MM.1S (cell line): ENCODE results near the gene CD248.
A peak's percentile ranks its signal among the peaks of the same experiment; 100 is the strongest.

Experiments used
- CTCF ChIP-seq: fragments of 300-600 bp; sonication (generic); IDR thresholded peaks from 2 replicates; pipeline ENCODE4 v1.5.1; 2016; ENCODE audit warnings: antibody characterized with exemption, low read length, mixed read lengths
- EZH2phosphoT487 ChIP-seq: fragments of 300-600 bp; sonication (generic); IDR thresholded peaks from 2 replicates; pipeline ENCODE4 v1.6.1; 2018; ENCODE audit warnings: antibody characterized with exemption, low read length

GRCh38 chr11:66311965-66312548 is 4.8 kb downstream of the CD248 start:
- TF ChIP-seq CTCF (peak; percentile 69), EZH2phosphoT487 (no peak)
